ENCODE data around the gene FGF19. TPM values are rescaled to one million over a fixed set of nuclear protein-coding genes. Genes with fewer than 3 reads are reported as not detected.
A peak's percentile ranks its signal among the peaks of the same experiment; 100 is the strongest.

Gene FGF19
- total and polyA plus RNA-seq, 9 of the 15 experiments (the other 6 are each of a cell fraction or from before 2014, with no cell fraction given) = 0.11 TPM; not detected in 8

DNA sequence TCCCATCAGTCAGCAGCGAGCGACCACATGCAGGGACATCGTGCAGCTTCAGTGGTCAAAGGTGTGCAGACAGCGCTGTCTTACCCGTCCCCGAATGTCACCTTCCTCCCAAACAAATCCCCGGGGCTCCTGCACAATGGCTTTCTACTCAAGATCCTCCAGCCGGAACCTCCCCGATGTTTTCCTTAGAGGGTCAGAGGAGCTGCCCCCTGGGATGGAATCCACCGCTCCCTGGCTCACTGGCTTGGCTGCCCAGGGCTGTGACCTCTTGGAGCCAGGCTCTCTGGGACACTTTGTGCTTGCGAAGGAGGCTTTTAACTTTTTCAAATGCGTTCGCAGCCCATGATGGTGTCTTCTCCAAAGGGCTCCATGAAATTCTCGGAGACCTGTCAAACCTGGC lies 17.3 kb upstream of the FGF19 start:
- ATAC-seq (no peak), DNase-seq (ENCODE audit: extremely low read depth in 1 of 4, low spot score in 3 of 4) (no peak), FAIRE-seq (no peak)
- Histone ChIP-seq H3K27ac (ENCODE audit: extremely low read depth, low read depth, low read length) (no peak overlapping the region), H4K20me1 (replicated peaks; ENCODE audit: control insufficient read depth, insufficient read depth, low read length) (0 out of 2 replicates have a peak, but pooled peaks cover 6% of the 10 kb centered on the region), H3K4me3 (no peak overlapping the region), H3K36me3 (ENCODE audit: control insufficient read depth, insufficient read depth, low read length) (no peaks in the 10 kb centered on the region), H3K9ac (ENCODE audit: insufficient read depth in 1 of 2, low read depth in 2 of 2, low read length in 2 of 2) (no peak overlapping the region), H3K9me1 (ENCODE audit: control insufficient read depth, insufficient read depth, low read length) (no peaks in the 10 kb centered on the region), H2AFZ (ENCODE audit: low read depth, low read length) (no peak overlapping the region), H3K4me2 (ENCODE audit: insufficient read depth, low read length) (no peak overlapping the region), H3K27me3 (ENCODE audit: control insufficient read depth in 2 of 2, insufficient read depth in 2 of 2, low read length in 2 of 2) (peaks cover 43 to 82% of the 10 kb centered on the region in 2 experiments), H3K9me3 (replicated peaks; ENCODE audit: control insufficient read depth, insufficient read depth, low read depth, low read length) (no peaks in the 10 kb centered on the region), H3K4me1 (replicated peaks in 1 of 2; ENCODE audit: control insufficient read depth in 2 of 2, insufficient read depth in 2 of 2, low read length in 2 of 2) (no peaks in the 10 kb centered on the region), H3K79me2 (ENCODE audit: control insufficient read depth, insufficient read depth, low read length) (no peaks in the 10 kb centered on the region)
- no TSS peak for BruUV-seq (replicated peaks)
- POLR2A ChIA-PET = interaction anchor here (0.7 kb wide), 1 partner anchor 10 kb away, joined by 3 read pairs; no protein-coding TSS in a partner anchor
- WGBS (ENCODE audit: insufficient coverage, low coverage, missing lambda C conversion rate) = 3% methylated on average over 14 of the region's 14 CpGs
- intact Hi-C loops (cut with micrococcal nuclease) = no loop called here
- in situ Hi-C loops (cut with MboI) = no loop called here
- CTCF ChIA-PET (ENCODE audit: low intra/inter-chr PET ratio) = no interaction called here
- no peak for TF ChIP-seq GATAD2A (IDR thresholded peaks at IDR 0.05)

- Histone ChIP-seq H3K9ac (ENCODE audit: insufficient read depth in 1 of 2, low read depth in 2 of 2, low read length in 2 of 2) (no peak overlapping the region), H3K4me3 (no peak overlapping the region), H3K79me2 (ENCODE audit: control insufficient read depth, insufficient read depth, low read length) (no peaks in the 10 kb centered on the region), H2AFZ (ENCODE audit: low read depth, low read length) (no peak overlapping the region), H4K20me1 (replicated peaks; ENCODE audit: control insufficient read depth, insufficient read depth, low read length) (0 out of 2 replicates have a peak, but pooled peaks cover 6% of the 10 kb centered on the region), H3K9me1 (ENCODE audit: control insufficient read depth, insufficient read depth, low read length) (no peaks in the 10 kb centered on the region), H3K4me1 (replicated peaks in 1 of 2; ENCODE audit: control insufficient read depth in 2 of 2, insufficient read depth in 2 of 2, low read length in 2 of 2) (no peaks in the 10 kb centered on the region; a peak in 1 of 5 replicates), H3K4me2 (ENCODE audit: insufficient read depth, low read length) (no peak overlapping the region), H3K27me3 (ENCODE audit: control insufficient read depth in 2 of 2, insufficient read depth in 2 of 2, low read length in 2 of 2) (peaks cover 35 to 78% of the 10 kb centered on the region in 2 experiments), H3K9me3 (replicated peaks; ENCODE audit: control insufficient read depth, insufficient read depth, low read depth, low read length) (no peaks in the 10 kb centered on the region), H3K27ac (ENCODE audit: extremely low read depth, low read depth, low read length) (no peak overlapping the region), H3K36me3 (ENCODE audit: control insufficient read depth, insufficient read depth, low read length) (no peaks in the 10 kb centered on the region)
- 0% methylated on average over 7 of the region's 8 CpGs for WGBS (ENCODE audit: insufficient coverage, low coverage, missing lambda C conversion rate)
- intact Hi-C loops (cut with micrococcal nuclease) (no loop called here), in situ Hi-C loops (cut with MboI) (loop anchor here (10.0 kb wide), 1 partner anchor 466 kb away; no protein-coding TSS in a partner anchor)
- ATAC-seq (no peak), FAIRE-seq (no peak), DNase-seq (ENCODE audit: extremely low read depth in 1 of 4, low spot score in 3 of 4) (no peak)
- POLR2A ChIA-PET = no interaction called here
- no peak for TF ChIP-seq RBM39 (optimal IDR thresholded peaks at IDR 0.05; ENCODE audit: low read depth, low read length)
- peak; percentile 74 for TF ChIP-seq ZNF263 (CRISPR knock-in tag; IDR thresholded peaks at IDR 0.05; ENCODE audit: borderline replicate concordance)
- CTCF ChIA-PET (ENCODE audit: low intra/inter-chr PET ratio) = no interaction called here
- BruUV-seq (replicated peaks) = no TSS peak
Measured at GRCh38 chr11:69718912-69719311, 15.1 kb upstream of the FGF19 start.
